ENCODE results near the gene EDN2. TPM values are rescaled to one million over a fixed set of nuclear protein-coding genes. Genes with fewer than 3 reads are reported as not detected.

EDN2 gene
- total RNA-seq, 1 donor from 2014 or later, result 9.3 TPM

DNA sequence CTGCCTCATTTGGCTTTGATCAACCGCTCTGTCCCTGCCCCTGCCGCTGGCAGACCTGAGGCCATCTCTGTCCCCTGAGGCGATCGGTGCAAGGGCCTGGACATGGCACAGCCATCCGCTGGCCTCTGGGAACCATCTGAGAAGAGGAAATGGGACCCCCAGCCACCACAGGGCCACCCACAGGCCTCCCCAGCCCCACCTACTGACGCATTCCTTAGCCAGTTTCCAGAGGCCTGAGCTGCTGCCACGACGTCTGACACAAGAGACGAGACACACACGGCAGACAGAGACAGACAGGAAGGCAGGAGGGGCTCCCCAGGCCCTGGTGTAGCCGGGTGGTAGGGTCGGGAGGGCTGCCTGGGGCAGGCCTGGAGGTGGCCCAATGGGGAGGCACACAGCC, 37.3 kb upstream of the EDN2 start:
- no peaks in the 10 kb centered on the region for H3K9me3 ChIP-seq
- H3K4me1 ChIP-seq, result peaks cover 4% of the 10 kb centered on the region
- no peak overlapping the region for H3K4me3 ChIP-seq
- H3K36me3 ChIP-seq, result no peaks in the 10 kb centered on the region
- DNase-seq (ENCODE audit: extremely low spot score in 2 of 2), result no peak
- H3K27ac ChIP-seq, result no peak overlapping the region
- H3K27me3 ChIP-seq, result no peaks in the 10 kb centered on the region
- TF ChIP-seq POLR2A (IDR thresholded peaks at IDR 0.05), result no peak
- intact Hi-C loops (cut with DNase I), result no loop called here

DNA sequence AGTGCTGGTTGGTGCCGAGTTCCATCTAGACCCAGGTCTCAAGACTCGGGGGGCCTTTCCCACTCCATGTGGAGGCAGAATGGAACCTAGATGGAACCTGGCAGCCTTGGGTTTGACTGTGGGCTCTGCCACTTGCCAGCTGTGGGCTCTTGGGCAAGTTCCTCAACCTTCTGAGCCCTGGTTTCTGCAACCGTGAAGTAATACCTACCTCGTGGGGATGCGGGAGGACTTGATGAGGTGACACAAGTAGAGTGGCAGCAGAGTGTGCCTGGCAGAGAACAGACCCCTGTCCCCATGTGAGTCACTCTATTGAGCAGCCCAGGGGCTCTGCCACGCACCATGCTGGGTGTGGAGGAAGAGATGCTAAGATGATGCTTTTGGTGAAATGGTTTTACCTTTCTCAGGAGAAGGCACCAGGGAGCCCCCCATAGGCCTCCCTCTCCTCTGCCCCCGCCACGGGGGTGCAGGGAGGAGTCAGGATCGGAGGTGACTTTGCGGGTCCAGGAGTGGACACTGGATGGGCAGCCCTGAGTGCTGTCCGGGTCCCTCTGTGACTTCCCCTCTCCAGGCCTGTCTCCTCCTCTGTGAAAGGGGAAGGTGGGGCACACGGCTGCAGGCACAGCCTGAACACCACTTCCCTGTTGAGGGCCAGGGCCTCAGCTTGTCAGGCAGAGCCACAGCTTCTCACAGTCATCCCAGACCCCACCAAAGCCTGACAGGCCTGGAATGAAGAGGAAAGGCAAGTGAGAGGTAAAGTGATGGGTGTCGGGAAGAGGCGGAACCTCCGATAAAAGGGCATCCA, 36.7 kb upstream of the EDN2 start:
- no peaks in the 10 kb centered on the region for H3K27me3 ChIP-seq
- no peaks in the 10 kb centered on the region for H3K9me3 ChIP-seq
- no peak for TF ChIP-seq POLR2AphosphoS5 (IDR thresholded peaks at IDR 0.05; ENCODE audit: insufficient read depth in 1 of 2, low read depth in 1 of 2)
- TF ChIP-seq POLR2A (IDR thresholded peaks at IDR 0.05), result no peak
- TF ChIP-seq, protein P1, sequence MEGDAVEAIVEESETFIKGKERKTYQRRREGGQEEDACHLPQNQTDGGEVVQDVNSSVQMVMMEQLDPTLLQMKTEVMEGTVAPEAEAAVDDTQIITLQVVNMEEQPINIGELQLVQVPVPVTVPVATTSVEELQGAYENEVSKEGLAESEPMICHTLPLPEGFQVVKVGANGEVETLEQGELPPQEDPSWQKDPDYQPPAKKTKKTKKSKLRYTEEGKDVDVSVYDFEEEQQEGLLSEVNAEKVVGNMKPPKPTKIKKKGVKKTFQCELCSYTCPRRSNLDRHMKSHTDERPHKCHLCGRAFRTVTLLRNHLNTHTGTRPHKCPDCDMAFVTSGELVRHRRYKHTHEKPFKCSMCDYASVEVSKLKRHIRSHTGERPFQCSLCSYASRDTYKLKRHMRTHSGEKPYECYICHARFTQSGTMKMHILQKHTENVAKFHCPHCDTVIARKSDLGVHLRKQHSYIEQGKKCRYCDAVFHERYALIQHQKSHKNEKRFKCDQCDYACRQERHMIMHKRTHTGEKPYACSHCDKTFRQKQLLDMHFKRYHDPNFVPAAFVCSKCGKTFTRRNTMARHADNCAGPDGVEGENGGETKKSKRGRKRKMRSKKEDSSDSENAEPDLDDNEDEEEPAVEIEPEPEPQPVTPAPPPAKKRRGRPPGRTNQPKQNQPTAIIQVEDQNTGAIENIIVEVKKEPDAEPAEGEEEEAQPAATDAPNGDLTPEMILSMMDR (IDR thresholded peaks at IDR 0.05), result no peak
- DNase-seq (ENCODE audit: extremely low spot score in 2 of 2), result no peak
- no peak overlapping the region for H3K27ac ChIP-seq
- no peaks in the 10 kb centered on the region for H3K36me3 ChIP-seq
- no peak overlapping the region for H3K4me3 ChIP-seq
- intact Hi-C loops (cut with DNase I), result no loop called here
- H3K4me1 ChIP-seq, result peaks cover 10% of the 10 kb centered on the region

DNA sequence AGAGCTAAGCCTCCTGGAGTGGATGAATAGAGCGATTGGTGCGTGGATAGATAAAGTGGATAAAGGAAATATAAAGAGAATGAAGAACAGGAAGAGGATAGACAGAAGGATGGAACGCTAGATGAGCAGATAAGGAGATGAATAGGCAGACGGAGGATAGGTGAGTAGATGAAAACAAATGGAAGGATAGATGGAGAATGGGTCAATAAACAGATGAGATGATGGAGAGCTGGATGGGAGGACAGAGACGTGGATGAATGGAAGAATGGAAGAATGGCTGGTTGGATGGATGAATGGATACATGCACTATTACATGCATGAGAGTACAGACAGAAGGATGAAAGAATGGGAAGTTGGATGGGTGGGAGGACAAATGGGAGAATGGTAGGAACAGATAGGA, 35.2 kb upstream of the EDN2 start:
- no peaks in the 10 kb centered on the region for H3K27me3 ChIP-seq
- H3K9me3 ChIP-seq, result no peaks in the 10 kb centered on the region
- no peaks in the 10 kb centered on the region for H3K36me3 ChIP-seq
- TF ChIP-seq POLR2A (IDR thresholded peaks at IDR 0.05) (no peak), POLR2AphosphoS5 (IDR thresholded peaks at IDR 0.05; ENCODE audit: insufficient read depth in 1 of 2, low read depth in 1 of 2) (no peak)
- TF ChIP-seq, protein P1 (IDR thresholded peaks at IDR 0.05), result no peak
- DNase-seq (ENCODE audit: extremely low spot score in 2 of 2), result no peak
- no peak overlapping the region for H3K4me3 ChIP-seq
- no peak overlapping the region for H3K27ac ChIP-seq
- peaks cover 21% of the 10 kb centered on the region for H3K4me1 ChIP-seq
- intact Hi-C loops (cut with DNase I), result no loop called here

DNA sequence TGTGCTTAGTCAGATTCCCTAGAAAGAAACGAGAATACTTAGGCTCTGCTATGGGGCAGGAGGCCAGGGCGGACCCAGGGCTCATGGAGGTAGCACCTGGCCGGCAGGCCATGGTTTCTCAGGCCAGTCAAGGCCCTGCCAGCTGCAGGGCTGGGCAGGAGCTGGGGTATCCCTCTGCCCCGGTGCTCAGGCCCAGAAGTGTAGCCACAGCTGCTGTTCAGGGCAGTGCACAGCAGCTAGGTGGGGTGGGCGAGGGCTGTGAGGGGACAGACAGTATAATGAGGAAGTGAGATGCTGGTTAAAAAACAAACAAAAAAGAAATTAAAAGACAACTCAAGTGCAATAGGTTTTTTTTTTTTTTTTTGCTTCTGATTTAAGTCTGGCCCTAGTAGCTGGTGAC, 34.0 kb upstream of the EDN2 start:
- no peaks in the 10 kb centered on the region for H3K36me3 ChIP-seq
- no peaks in the 10 kb centered on the region for H3K9me3 ChIP-seq
- H3K27ac ChIP-seq, result no peak overlapping the region
- H3K27me3 ChIP-seq, result no peaks in the 10 kb centered on the region
- intact Hi-C loops (cut with DNase I), result no loop called here
- TF ChIP-seq POLR2AphosphoS5 (IDR thresholded peaks at IDR 0.05; ENCODE audit: insufficient read depth in 1 of 2, low read depth in 1 of 2), result no peak
- DNase-seq (ENCODE audit: extremely low spot score in 2 of 2), result no peak
- peaks cover 21% of the 10 kb centered on the region for H3K4me1 ChIP-seq
- no peak overlapping the region for H3K4me3 ChIP-seq

DNA sequence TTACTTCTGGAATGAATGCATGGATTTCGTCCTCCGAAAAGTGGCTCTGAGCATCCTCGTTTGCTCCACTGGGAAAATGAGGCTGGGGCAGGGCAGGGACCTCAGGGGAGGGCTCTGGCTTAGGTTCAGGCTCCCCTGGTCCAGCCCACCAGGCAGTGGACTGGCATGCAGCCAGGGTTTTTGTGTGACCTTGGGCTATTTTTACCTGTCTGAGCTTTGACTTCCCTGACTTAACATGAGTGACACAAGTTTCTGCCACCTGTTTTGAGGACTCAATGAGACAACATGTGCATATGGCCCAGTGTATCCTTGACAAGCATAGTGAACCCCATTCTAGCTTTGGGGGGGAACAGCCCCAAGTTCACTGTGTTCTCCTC, 32.6 kb upstream of the EDN2 start:
- intact Hi-C loops (cut with DNase I), result no loop called here
- no peak overlapping the region for H3K27ac ChIP-seq
- TF ChIP-seq POLR2AphosphoS5 (IDR thresholded peaks at IDR 0.05; ENCODE audit: insufficient read depth in 1 of 2, low read depth in 1 of 2) (no peak), POLR2A (IDR thresholded peaks at IDR 0.05) (no peak)
- TF ChIP-seq, protein P1 (IDR thresholded peaks at IDR 0.05), result no peak
- DNase-seq (ENCODE audit: extremely low spot score in 2 of 2), result no peak
- no peaks in the 10 kb centered on the region for H3K9me3 ChIP-seq
- no peaks in the 10 kb centered on the region for H3K27me3 ChIP-seq
- H3K4me3 ChIP-seq, result no peak overlapping the region
- H3K4me1 ChIP-seq, result peaks cover 21% of the 10 kb centered on the region
- H3K36me3 ChIP-seq, result no peaks in the 10 kb centered on the region
